A549 treated with ZK216348 at 1 μM for 4 hours (cell line): ENCODE measurements around the gene DENND6B. TPM values are rescaled to one million over a fixed set of nuclear protein-coding genes. Genes with fewer than 3 reads are reported as not detected.

Experiments
- total RNA-seq: library from RNA; stranded (reverse); fragments of 200-300 nt; extraction: Qiagen RNA extraction; gene quantifications from 5 replicates; pipeline ENCODE4 v1.2.3, GENCODE V29; 2022; ENCODE audit warnings: low read depth

DENND6B gene, protein sequence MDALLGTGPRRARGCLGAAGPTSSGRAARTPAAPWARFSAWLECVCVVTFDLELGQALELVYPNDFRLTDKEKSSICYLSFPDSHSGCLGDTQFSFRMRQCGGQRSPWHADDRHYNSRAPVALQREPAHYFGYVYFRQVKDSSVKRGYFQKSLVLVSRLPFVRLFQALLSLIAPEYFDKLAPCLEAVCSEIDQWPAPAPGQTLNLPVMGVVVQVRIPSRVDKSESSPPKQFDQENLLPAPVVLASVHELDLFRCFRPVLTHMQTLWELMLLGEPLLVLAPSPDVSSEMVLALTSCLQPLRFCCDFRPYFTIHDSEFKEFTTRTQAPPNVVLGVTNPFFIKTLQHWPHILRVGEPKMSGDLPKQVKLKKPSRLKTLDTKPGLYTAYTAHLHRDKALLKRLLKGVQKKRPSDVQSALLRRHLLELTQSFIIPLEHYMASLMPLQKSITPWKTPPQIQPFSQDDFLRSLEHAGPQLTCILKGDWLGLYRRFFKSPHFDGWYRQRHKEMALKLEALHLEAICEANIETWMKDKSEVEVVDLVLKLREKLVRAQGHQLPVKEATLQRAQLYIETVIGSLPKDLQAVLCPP
- total RNA-seq, result 1.6 to 4.3 TPM (median 3.6 TPM) in 5 replicates

DNA sequence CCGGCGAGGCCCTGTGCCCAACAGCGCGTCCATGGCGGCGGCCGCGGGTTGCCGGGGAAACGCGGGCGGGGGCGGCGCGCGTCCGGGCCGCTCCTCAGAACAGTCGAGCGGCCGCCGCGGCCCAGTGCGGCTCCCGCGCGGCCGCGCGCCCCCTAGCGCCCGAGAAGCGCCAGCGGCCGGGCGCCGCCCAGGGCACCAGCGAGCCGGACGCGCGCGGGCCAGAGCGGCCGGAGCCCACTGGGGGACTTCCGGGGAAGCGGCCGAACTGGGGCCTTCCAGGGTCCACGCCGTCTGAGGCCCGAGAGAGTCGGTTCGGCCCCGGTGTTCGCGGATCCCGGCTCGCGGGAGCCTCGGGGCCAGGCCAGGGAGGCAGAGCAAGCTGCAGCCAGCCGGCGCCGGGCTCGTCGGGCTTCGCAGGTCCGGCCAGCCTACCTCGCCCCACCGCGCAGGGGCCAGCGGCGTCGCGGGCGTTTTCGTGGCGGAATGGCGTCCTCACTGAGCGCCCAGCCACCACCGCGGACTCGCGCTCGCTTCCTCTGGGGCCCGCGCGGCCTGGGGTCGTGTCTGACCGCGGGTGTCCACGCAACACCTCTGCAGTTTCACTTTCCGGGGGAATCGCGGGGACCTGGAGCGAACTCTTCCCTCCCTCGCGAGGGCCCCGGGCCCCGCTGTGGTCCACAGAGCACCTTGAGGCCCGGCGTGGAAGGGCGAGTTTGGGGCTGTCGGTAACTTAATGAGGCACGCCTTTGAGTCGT, at the start of gene DENND6B:
Gene DENND6B (minus strand): TSS at position 57 of the 755 bp plus-strand sequence. CDS start 24 bp downstream, at position 33.

DNA sequence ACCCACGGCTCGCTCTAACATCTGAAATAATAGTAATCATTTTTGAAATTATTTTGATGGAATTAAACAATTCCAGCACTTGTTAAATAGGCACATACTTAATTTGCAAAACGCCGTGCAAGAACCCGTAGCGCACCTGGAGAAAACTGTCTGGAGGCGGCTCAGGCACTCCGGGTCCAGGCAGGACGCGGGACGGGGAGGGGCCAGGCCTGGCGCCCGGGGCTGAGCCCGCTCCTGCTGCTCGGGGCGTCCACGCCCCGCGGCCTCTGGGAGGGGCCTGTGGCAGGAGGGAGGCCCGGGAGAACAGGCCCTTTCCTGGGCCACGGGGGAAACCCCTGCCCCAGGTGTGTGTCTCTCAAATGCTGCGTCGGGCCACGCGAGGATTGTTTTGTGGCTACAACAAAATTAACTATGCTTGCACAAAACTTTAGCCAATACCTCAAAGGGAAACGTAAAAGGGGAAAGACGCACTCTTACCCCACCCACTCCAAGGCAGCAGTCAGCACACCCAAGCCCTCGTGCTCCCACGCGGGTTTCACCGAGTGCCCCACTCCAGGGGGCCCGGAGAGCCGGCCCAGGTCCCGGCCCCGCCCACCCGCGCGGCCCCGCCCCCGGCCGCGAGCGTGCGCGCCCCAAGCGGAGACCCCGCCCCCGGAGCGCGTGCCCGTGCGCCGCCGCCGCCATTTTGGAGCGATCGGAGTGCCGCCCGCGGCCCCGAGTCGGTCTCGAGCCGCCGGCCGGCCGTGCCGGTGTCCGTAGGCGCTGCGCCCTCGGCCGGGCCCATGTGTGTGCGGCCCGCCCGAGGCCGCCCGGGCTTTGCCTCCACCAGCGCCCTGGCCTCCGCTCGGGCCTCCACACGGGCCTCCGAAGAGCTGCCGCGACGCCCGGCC, 16.1 kb upstream of the DENND6B start, which contains the start of gene PPP6R2:
Gene PPP6R2 (plus strand): TSS at position 677 of the 890 bp plus-strand sequence. CDS start 50,582 bp downstream, outside the sequence.

DNA sequence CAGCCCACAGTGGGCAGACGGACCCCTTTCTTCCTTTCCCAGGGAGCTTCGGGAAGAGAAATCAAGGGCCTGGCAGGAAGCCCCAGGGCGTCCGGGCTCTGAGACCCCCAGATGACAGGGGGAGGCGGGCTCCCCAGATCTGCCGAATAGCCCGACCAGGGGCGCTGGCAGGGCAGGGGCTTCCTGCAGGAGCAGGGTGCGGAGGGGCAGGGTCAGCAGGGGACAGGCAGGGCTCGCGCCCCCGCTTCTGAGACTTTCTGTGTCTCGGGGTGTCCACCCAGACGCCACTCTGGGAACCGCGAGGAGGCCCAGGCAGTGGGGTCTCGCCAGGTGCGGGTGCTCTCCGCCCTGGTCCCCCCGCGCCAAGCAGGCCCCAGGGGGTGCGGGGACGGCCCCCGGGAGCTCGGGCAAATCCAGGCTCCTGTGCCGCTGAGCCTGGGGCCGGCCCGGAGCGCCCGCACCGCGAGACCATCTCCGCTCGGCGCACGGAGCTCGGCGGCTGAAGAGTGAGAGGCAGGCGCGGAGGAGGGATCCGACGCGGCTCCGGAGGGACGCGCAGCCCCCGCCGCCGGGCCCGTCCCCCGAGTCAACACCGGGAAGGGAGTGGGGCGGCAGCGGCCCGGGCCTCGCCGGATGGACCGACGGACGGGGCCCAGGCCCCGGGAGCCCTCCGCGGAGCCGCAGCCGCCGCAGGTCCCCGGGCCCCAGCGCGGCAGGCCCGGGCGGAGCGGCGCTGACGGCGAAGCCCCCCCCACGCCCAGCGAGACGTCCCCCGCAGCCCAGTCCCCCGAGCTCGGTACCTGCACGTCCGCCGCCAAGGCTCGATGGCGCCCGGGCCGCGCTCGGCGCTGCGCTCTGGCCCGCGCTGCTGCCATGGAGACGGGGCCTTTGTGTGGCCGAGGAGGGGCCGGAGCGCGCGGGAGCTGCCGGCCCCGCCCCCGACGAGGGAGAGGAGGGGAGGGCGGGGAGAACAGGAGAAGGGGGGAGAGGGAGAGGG, 19.8 kb downstream of the DENND6B start, which contains the start of gene PLXNB2:
Gene PLXNB2 (minus strand): TSS at position 894 of the 997 bp plus-strand sequence. CDS start 17,062 bp downstream, outside the sequence.

GRCh38 chr22:50269970-50270665, 56.7 kb downstream of the DENND6B start, which contains the start of gene MAPK11:
Gene MAPK11 (minus strand): TSS chr22:50270380. CDS start chr22:50270292, 88 bp downstream.

GRCh38 chr22:50261615-50262459, 65.0 kb downstream of the DENND6B start, which contains the start of gene MAPK12:
Gene MAPK12 (minus strand): TSS chr22:50261683. CDS start chr22:50261509, 174 bp downstream.

Other genes with a start within 250 kb of the DENND6B start
- 0.04 to 0.08 TPM in 2 of 5 replicates, not detected in the others for gene MLC1, start 241.6 kb downstream of the DENND6B start, total RNA-seq
- gene MOV10L1, start 237.0 kb downstream of the DENND6B start, total RNA-seq, result not detected in 5 replicates
- gene PANX2, start 156.3 kb downstream of the DENND6B start, total RNA-seq, result 3.7 to 7.7 TPM (median 7.1 TPM) in 5 replicates
- gene TRABD, start 141.1 kb downstream of the DENND6B start, total RNA-seq, result 17.4 to 41.6 TPM (median 34.7 TPM) in 5 replicates
- 9.5 to 23.6 TPM (median 18.4 TPM) in 5 replicates for gene SELENOO, start 126.0 kb downstream of the DENND6B start, total RNA-seq
- 4.5 to 13.6 TPM (median 11.5 TPM) in 5 replicates for gene TUBGCP6, start 82.0 kb downstream of the DENND6B start, total RNA-seq
- 5.7 to 14.6 TPM (median 10.7 TPM) in 5 replicates for gene HDAC10, start 75.7 kb downstream of the DENND6B start, total RNA-seq
- 17.0 to 30.2 TPM (median 24.5 TPM) in 5 replicates for gene MAPK12, start 65.3 kb downstream of the DENND6B start, total RNA-seq
- 3.8 to 7.8 TPM (median 6.5 TPM) in 5 replicates for gene MAPK11, start 56.6 kb downstream of the DENND6B start, total RNA-seq
- 62.3 to 128 TPM (median 115 TPM) in 5 replicates for gene PLXNB2, start 19.4 kb downstream of the DENND6B start, total RNA-seq
- 8.2 to 15.9 TPM (median 12.4 TPM) in 5 replicates for gene PPP6R2, start 16.3 kb upstream of the DENND6B start, total RNA-seq
- gene SBF1, start 148.0 kb upstream of the DENND6B start, total RNA-seq, result 9.8 to 29.9 TPM (median 27.6 TPM) in 5 replicates
- gene ADM2, start 154.5 kb upstream of the DENND6B start, total RNA-seq, result 0.27 to 0.84 TPM (median 0.69 TPM) in 5 replicates
- gene MIOX, start 159.8 kb upstream of the DENND6B start, total RNA-seq, result not detected in 5 replicates
- 21.8 to 55.9 TPM (median 46.5 TPM) in 5 replicates for gene LMF2, start 180.7 kb upstream of the DENND6B start, total RNA-seq
- 28.3 to 43.0 TPM (median 36.3 TPM) in 5 replicates for gene NCAPH2, start 181.2 kb upstream of the DENND6B start, total RNA-seq
- 1.1 to 7.5 TPM (median 6.2 TPM) in 5 replicates for gene SCO2, start 198.6 kb upstream of the DENND6B start, total RNA-seq
- gene TYMP, start 203.0 kb upstream of the DENND6B start, total RNA-seq, result 7.8 to 20.8 TPM (median 19.9 TPM) in 5 replicates
- gene KLHDC7B, start 218.9 kb upstream of the DENND6B start, total RNA-seq, result 0.02 to 0.05 TPM in 2 of 5 replicates, not detected in the others
- not detected in 5 replicates for gene SYCE3, start 235.9 kb upstream of the DENND6B start, total RNA-seq